Cardiac muscle cell (in vitro differentiated cells and primary cell): Measurements from ENCODE around the gene PEAR1. TPM values are rescaled to one million over a fixed set of nuclear protein-coding genes. Genes with fewer than 3 reads are reported as not detected.

Experiments used
- DNase-seq, 2 donors: peaks; one replicate each; pipeline versions ENCODE4 v3.0.0 to v3.0.0-alpha.2; 2010 to 2017; ENCODE audit warnings: low read depth in 1 of 2, low spot score in 1 of 2
- H3K27ac ChIP-seq: fragments of 200-600 bp; sonication (generic); 2 replicates; pipeline ENCODE4 v1.5.1; 2016
- H3K27me3 ChIP-seq: fragments of 200-600 bp; sonication (generic); 2 replicates; pipeline ENCODE4 v1.6.0; 2016; ENCODE audit warnings: control low read depth
- H3K36me3 ChIP-seq: fragments of 200-600 bp; sonication (generic); 2 replicates; pipeline ENCODE4 v1.5.1; 2016; ENCODE audit warnings: control low read depth
- H3K4me1 ChIP-seq: fragments of 200-600 bp; sonication (generic); 2 replicates; pipeline ENCODE4 v1.8.1; 2017; ENCODE audit warnings: low read depth, mild to moderate bottlenecking, mixed run types
- H3K4me3 ChIP-seq: fragments of 200-600 bp; sonication (generic); 2 replicates; pipeline ENCODE4 v1.5.1; 2016; ENCODE audit warnings: mild to moderate bottlenecking
- H3K9me3 ChIP-seq: fragments of 200-600 bp; sonication (generic); 2 replicates; pipeline ENCODE4 v1.5.1; 2017; ENCODE audit warnings: low read depth, mild to moderate bottlenecking, control low read depth
- polyA plus RNA-seq: library from polyadenylated mRNA; unstranded; fragments of >200 nt; fragmentation: Nextera tagmentation; extraction: Ambion mirVana; gene quantifications from 2 replicates; pipeline ENCODE4 v1.2.1, GENCODE V29; 2016
- total RNA-seq: library from RNA; depleted of rRNA; stranded (reverse); fragments of >200 nt; gene quantifications from 2 replicates; pipeline ENCODE4 v1.2.3, GENCODE V29; 2016
- TF ChIP-seq, protein P1 (sequence below): IDR thresholded peaks from 2 replicates; pipeline ENCODE4 v1.5.1; 2012; ENCODE audit warnings: low read depth, mild to moderate bottlenecking, low read length

Gene PEAR1
- total and polyA plus RNA-seq, 2 experiments from 2014 or later = 0.57 to 1.1 TPM

- H3K36me3 ChIP-seq = no peaks in the 10 kb centered on the region
- no peak overlapping the region for H3K4me3 ChIP-seq
- H3K27me3 ChIP-seq = peaks cover 4% of the 10 kb centered on the region
- TF ChIP-seq, protein P1, sequence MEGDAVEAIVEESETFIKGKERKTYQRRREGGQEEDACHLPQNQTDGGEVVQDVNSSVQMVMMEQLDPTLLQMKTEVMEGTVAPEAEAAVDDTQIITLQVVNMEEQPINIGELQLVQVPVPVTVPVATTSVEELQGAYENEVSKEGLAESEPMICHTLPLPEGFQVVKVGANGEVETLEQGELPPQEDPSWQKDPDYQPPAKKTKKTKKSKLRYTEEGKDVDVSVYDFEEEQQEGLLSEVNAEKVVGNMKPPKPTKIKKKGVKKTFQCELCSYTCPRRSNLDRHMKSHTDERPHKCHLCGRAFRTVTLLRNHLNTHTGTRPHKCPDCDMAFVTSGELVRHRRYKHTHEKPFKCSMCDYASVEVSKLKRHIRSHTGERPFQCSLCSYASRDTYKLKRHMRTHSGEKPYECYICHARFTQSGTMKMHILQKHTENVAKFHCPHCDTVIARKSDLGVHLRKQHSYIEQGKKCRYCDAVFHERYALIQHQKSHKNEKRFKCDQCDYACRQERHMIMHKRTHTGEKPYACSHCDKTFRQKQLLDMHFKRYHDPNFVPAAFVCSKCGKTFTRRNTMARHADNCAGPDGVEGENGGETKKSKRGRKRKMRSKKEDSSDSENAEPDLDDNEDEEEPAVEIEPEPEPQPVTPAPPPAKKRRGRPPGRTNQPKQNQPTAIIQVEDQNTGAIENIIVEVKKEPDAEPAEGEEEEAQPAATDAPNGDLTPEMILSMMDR = no peak
- no peak overlapping the region for H3K27ac ChIP-seq
- no peaks in the 10 kb centered on the region for H3K4me1 ChIP-seq
- no peak for DNase-seq
- H3K9me3 ChIP-seq = no peaks in the 10 kb centered on the region
Measured at GRCh38 chr1:156874572-156875340, 18.8 kb upstream of the PEAR1 start.

- no peak overlapping the region for H3K27ac ChIP-seq
- no peak for DNase-seq
- TF ChIP-seq, protein P1 = no peak
- H3K4me1 ChIP-seq = no peaks in the 10 kb centered on the region
- H3K36me3 ChIP-seq = no peaks in the 10 kb centered on the region
- H3K9me3 ChIP-seq = no peaks in the 10 kb centered on the region
- H3K4me3 ChIP-seq = no peak overlapping the region
- H3K27me3 ChIP-seq = peaks cover 4% of the 10 kb centered on the region
Measured at GRCh38 chr1:156875341-156875615, 18.2 kb upstream of the PEAR1 start.

GRCh38 chr1:156876281-156876680, 17.2 kb upstream of the PEAR1 start:
- Histone ChIP-seq H3K27me3 (peaks cover 4% of the 10 kb centered on the region), H3K27ac (no peak overlapping the region), H3K4me3 (no peak overlapping the region), H3K4me1 (no peaks in the 10 kb centered on the region), H3K9me3 (no peaks in the 10 kb centered on the region), H3K36me3 (no peaks in the 10 kb centered on the region)
- DNase-seq = no peak
- TF ChIP-seq, protein P1 = peak; percentile 20

- Histone ChIP-seq H3K9me3 (no peaks in the 10 kb centered on the region), H3K27ac (no peak overlapping the region), H3K27me3 (peaks cover 4% of the 10 kb centered on the region), H3K36me3 (no peaks in the 10 kb centered on the region), H3K4me3 (no peak overlapping the region), H3K4me1 (no peaks in the 10 kb centered on the region)
- DNase-seq = no peak
- TF ChIP-seq, protein P1 = no peak
Measured at GRCh38 chr1:156877433-156878170, 15.9 kb upstream of the PEAR1 start.

- Histone ChIP-seq H3K36me3 (no peaks in the 10 kb centered on the region), H3K27ac (no peak overlapping the region), H3K9me3 (no peaks in the 10 kb centered on the region), H3K4me3 (no peak overlapping the region), H3K4me1 (no peaks in the 10 kb centered on the region), H3K27me3 (peaks cover 4% of the 10 kb centered on the region)
- TF ChIP-seq, protein P1 = no peak
- no peak for DNase-seq
Measured at GRCh38 chr1:156879876-156880275, 13.6 kb upstream of the PEAR1 start.
